Measurements from ENCODE around the gene MYO19. TPM values are rescaled to one million over a fixed set of nuclear protein-coding genes. Genes with fewer than 3 reads are reported as not detected.
"Not testable (repeated sequence)": the region's sequence is repeated elsewhere in the genome, so short reads cannot be mapped to it uniquely, and the experiment has no call there.

The MYO19 gene
- total RNA-seq, 1 experiment from 2014 or later: 28.8 TPM

DNA sequence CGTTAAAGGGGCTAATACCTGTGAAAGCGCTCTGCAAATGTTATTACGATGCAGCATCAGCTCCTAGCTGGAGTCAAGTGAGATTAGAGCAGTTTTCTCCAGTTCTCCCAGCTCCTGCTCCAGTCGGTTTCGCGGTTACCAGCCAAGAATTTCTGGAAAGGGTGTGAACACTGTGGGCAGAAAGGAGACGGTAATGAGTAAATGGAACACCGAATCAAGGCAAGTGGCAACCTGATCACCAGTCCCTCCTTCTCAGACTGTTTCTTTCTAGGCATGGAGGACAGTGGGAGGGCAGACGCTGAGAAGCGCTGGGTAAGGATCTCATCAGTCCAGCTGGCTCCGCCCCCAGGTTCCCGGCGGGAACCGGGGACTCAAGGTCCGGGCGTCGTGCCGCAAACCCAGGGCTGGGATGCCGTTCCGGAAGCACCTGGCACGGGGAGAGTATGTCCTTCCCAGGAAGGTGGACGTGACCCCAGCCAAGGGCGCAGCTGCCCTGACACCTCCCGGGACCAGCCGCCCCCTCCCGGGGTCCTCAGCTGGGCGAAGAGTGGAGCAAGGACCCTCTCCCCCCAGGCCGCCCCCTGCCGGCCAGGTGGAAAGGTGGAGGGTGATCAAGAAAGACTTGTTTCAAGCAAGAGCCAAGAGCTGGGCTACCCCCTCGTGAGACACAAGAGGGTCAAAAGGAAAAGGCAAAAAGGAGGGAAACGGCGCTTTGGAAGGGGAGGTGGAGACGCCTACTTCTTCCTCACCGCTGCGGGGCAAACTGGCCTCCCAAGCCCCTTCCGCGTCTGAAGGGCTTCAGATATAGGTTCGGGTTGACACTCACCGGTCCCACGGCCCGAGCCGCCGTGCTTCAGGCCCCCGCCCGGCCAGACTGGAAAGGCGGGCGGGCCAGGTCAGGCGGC, 481 bp downstream of the MYO19 start:
- peak; percentile 56 for DNase-seq (ENCODE audit: low read depth)

- DNase-seq (ENCODE audit: low read depth): no peak
Measured at GRCh38 chr17:36532435-36532975, 2.2 kb downstream of the MYO19 start.

DNA sequence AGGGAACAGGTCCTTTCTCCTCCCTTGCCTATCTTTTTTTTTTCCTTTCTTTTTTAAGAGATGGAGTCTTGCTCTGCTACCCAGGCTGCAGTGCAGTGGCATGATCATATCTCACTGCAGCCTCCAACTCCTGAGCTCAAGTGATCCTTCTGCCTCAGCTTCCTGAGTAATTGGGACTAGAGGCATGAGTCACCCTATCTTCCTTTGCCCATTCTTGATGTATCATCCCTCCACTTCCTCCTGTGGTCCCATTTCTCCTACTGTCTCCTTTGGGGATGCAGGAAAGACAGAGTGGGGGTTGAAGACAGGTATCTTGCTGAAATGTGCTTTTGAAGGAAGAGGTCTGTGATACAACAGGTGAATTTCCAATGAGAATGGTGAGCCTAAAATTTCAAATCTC, 5.5 kb downstream of the MYO19 start:
- peak; percentile 71 for DNase-seq (ENCODE audit: low read depth)

DNA sequence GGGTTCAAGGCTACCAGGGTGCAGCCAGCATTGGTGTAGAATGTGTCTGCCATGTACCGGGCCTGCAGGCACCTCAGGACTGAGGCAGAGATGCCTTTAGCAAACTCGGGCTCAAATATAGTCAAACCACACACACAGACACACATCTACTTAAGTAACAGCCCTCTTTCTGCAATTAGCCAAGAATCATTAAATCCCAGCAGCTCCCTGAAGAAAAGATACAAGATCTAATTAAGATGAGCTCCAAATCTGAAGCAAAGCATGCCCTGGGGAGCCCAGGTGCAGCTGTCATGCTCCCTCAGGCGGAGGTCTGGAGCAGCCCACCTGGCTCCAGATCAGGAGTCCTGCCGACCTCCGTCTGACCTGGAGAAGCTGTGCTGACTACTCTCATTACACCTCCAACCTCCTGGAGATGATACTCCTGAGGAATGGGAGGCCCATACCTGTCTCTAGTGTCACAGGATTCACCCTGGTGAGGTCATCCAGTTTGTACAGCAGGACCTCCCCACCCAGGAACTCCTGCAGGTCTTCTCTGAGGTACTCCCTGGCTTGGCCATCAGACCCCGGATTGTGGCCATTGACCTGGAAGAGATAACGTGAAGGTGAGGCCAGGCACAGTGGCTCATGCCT, 6.9 kb downstream of the MYO19 start:
- DNase-seq (ENCODE audit: low read depth): no peak

DNA sequence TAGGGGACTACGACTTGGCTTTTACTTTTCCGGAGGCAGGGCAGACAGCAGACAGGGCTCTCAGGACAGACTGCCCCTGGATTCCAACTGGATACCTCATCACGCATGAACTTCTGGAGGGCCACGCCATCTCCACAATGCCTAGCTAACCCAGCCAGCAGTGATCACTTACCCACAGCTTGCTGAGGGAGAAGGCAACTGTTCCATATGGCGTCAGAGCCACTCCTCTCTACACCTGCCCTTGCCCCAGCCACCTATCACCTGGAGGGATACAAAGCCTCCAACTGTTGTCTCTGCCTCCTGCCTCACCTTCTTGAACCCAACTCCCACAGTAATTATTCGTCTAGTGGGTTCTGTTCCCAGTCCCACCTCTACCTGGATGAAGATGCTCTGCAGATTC, 8.8 kb downstream of the MYO19 start:
- no peak for DNase-seq (ENCODE audit: low read depth)

DNA sequence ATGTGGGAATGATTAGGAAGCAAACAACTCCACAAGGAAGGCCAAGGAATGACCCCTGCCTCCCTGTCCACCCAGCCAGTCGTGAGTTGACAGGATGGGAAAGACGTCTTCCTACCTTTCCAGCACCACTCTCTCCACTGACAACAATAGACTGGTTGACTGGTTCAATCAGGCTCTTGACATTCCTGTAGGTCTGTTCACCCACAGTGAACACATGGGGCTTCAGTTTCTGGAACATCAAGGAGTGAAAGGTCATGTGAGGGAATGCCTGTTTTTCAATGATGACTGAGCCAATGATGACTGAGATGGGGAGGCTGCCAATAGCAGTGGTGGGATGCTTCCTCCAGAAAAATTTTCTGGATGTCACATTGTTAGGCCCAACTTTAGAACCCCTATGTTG, 9.6 kb downstream of the MYO19 start:
- no peak for DNase-seq (ENCODE audit: low read depth)

DNA sequence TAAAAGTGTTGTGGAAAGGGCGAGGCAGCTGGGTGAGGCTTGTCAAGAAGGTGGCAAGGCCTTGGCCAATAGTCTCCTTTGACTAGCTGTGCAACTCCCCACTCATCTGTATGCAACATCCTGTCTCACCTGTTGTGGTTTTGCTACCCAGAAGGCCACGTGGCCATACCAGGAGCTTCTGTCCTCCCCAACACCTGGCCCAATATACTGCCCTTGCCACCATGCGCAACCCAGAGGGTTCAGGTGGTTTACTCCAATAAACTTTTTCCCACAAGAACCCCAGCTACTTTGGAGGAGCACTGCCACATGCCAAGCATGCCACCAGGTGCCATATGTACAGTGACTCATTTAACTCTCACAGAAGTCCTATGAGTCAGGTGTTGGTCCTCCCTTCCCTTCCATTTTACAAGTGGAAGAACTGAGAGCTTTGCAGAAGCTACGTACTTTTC, 10.2 kb downstream of the MYO19 start:
- no peak for DNase-seq (ENCODE audit: low read depth)

- no peak for DNase-seq (ENCODE audit: low read depth)
Measured at GRCh38 chr17:36523113-36523512, 11.6 kb downstream of the MYO19 start.

DNA sequence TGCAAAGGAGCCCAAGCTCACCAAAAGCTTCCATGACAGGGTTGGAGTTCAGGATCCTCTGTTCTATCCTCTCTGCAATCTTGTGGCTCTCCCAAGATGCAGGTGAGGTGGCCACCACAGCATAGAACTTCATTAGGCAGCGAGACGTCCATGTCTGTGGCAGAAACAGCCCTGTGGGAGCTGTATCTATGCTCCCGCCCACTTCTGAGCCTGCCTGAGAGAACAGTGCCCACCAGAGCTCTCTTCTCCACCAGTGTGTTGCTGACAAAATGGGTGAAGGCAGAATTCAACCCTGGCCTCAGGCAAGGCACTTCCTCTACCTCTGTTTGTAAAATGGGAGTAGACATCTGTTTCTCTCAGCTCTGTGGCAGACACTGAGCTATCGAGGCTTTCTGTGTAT, 18.8 kb downstream of the MYO19 start:
- no peak for DNase-seq (ENCODE audit: low read depth)

DNA sequence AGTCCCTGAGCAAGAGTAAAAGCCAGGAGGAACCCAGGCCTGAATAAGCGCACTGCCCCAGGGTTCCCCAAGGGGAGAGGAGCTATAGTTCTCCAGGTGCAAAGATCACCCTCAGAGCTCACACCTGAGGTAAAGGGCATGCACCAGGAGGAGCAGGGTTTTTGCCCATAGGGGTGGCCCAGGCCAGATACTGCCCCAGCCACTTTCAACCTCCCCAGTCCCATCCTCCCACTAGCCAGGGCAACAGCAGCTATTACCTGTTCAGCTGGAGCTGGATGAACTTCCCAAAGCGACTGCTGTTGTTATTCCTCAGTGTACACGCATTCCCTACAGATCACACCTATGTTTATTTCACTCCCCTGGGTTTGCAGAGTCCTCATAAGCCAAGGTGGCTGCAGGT, 19.8 kb downstream of the MYO19 start:
- no peak for DNase-seq (ENCODE audit: low read depth)

DNA sequence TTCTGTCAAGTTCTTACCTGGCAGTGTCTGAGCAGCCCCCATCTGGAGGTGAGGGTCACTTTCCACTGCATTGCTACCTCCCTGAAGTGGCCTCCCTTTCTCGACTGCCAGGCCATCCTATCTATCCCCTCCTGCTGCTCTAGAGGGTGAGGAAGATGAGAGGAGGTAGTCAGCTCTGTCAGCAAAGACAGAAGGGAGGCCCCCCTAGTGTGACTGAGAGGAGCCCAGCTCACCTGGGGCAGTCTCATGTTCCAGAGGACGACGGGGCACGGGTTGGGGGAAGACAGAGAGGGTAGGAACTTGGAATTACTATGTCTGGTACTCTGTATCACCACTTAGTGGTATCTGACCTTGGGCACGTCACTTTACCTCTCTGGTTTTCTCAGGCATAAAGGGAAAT, 22.0 kb downstream of the MYO19 start:
- DNase-seq (ENCODE audit: low read depth): no peak

DNA sequence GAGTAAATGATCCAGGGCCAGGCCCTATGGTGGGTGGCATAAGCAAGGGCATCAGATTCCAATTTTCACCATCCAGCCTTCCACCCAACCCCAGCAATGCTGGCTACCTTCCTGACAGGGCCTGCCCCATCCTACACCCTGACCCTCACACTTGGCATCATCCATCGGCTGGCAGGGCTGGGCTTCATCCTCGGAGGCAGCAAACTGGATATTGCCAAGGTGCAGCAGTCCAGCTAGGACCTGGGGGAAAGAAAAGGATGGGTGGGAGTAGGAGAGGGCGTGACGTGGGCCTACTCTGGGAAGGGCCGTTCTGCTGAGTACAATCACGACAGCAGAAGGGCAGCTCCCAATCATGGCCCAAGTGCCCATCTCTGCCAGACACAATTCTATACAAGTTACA, 23.5 kb downstream of the MYO19 start:
- no peak for DNase-seq (ENCODE audit: low read depth)

DNA sequence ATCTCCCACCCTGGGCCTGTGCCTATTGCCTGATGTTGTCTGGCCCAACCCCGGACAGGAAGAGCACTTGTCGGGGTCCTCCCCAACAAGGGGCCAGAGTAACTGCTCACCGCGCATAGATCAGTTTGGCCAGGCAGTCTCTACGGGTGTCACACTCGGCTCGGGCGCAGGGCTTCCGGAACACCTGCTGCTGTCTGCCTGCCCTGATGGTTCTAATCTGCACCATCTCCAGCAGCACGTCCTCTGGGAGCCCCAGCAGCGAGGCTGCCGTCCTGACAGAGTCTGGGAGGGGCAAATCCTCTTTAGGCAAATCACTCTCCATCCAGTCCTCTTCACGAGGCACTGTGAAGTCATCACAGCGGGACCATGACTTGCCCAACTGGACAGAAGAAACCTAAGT, 24.0 kb downstream of the MYO19 start:
- no peak for DNase-seq (ENCODE audit: low read depth)

- DNase-seq (ENCODE audit: low read depth): no peak
Measured at GRCh38 chr17:36509272-36509985, 25.2 kb downstream of the MYO19 start.

- not testable (repeated sequence) for DNase-seq (ENCODE audit: low read depth)
Measured at GRCh38 chr17:36508439-36508838, 26.2 kb downstream of the MYO19 start.

GRCh38 chr17:36507266-36507665, 27.4 kb downstream of the MYO19 start:
- no peak for DNase-seq (ENCODE audit: low read depth)

- DNase-seq (ENCODE audit: low read depth): no peak
Measured at GRCh38 chr17:36506831-36507230, 27.8 kb downstream of the MYO19 start.

DNA sequence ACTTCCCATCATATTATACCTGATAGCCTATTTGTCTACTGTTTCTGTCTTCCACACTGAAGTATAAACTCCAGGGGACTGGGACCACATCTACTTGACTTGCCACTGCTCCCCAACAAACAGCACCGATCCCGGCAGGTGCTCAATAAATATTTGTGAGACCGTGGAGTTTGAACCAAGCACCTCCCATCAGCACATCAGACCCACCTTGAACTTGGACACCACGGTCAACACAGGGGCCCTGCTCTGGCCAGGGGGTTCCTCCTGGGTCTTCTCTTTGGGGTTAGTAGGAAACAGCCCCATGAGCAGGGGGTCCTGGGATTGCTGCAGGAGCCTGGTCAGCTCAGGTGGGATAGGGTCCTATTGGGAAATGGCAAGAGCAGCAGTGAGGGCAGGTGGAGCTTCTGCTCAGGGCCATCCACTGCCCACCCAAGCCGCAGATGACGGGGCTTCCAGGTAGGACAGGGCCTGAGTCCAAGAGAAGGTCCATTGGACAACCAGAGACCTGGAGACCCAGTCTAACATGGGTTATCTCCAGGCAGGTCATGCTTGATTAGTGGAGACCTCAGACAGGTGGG, 28.3 kb downstream of the MYO19 start:
- DNase-seq (ENCODE audit: low read depth): no peak

- no peak for DNase-seq (ENCODE audit: low read depth)
Measured at GRCh38 chr17:36505171-36505570, 29.5 kb downstream of the MYO19 start.

- no peak for DNase-seq (ENCODE audit: low read depth)
Measured at GRCh38 chr17:36504156-36504545, 30.5 kb downstream of the MYO19 start.

DNA sequence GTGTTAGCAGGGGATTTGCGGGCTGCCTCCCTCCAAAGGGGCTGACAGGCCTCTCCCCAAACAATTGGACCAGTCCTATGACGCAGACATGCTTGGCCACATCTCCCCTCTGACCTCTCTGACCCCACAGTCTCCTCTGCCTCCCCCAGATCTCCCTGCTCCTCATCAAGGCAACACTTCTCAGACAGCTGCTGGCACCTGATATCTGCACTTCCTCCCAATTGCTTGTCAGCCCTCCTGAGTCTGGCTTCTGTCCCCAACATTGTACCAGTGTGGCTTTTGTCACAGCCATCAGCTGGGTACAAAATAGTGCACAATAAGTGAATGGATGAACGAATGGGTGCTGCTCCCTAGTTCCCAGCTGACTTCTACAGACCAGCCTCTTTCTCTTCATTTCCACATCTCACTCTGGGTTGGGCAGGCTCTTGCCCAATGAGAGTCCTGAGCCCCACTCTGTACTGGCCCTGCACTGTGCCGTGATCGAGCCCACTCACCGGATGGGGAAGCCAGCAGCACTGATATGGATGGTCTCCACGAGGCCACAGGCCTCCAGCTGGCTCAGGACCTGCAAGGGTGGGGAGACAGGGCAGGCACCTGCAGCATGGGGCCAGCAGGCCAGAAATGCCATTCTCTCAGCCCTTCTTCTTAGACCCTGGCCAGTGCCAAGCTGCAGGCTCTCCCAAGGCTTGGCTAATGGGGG, 31.1 kb downstream of the MYO19 start:
- DNase-seq (ENCODE audit: low read depth): no peak
